NB4 (cell line): Measurements from ENCODE around the gene IL36RN.

Experiments
- DNase-seq: peaks from one replicate; pipeline ENCODE4 v3.0.0; 2010; ENCODE audit warnings: low read depth
- H3K4me3 ChIP-seq: one replicate; pipeline ENCODE4 v1.5.1; 2011; ENCODE audit warnings: mild to moderate bottlenecking, low read depth, low read length, moderate library complexity
- MYC ChIP-seq: IDR thresholded peaks from 2 replicates; pipeline ENCODE4 v1.6.1; 2011; ENCODE audit warnings: low read depth, low read length
- POLR2A ChIP-seq: IDR thresholded peaks from 2 replicates; pipeline ENCODE4 v1.6.1; 2011; ENCODE audit warnings: mild to moderate bottlenecking; ENCODE audit not compliant: insufficient read length; ENCODE audit errors: extremely low read depth
- TF ChIP-seq, protein P1 (sequence below): IDR thresholded peaks from one replicate; pipeline ENCODE4 v1.5.1; 2012; ENCODE audit warnings: low read depth, low read length
- TF ChIP-seq, protein P2 (sequence below): IDR thresholded peaks from 2 replicates; pipeline ENCODE4 v1.6.1; 2011; ENCODE audit warnings: low read depth, low read length

IL36RN gene

GRCh38 chr2:113013336-113013661 is 45.7 kb upstream of the IL36RN start:
- H3K4me3 ChIP-seq = no peak overlapping the region
- TF ChIP-seq, protein P1, sequence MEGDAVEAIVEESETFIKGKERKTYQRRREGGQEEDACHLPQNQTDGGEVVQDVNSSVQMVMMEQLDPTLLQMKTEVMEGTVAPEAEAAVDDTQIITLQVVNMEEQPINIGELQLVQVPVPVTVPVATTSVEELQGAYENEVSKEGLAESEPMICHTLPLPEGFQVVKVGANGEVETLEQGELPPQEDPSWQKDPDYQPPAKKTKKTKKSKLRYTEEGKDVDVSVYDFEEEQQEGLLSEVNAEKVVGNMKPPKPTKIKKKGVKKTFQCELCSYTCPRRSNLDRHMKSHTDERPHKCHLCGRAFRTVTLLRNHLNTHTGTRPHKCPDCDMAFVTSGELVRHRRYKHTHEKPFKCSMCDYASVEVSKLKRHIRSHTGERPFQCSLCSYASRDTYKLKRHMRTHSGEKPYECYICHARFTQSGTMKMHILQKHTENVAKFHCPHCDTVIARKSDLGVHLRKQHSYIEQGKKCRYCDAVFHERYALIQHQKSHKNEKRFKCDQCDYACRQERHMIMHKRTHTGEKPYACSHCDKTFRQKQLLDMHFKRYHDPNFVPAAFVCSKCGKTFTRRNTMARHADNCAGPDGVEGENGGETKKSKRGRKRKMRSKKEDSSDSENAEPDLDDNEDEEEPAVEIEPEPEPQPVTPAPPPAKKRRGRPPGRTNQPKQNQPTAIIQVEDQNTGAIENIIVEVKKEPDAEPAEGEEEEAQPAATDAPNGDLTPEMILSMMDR = no peak
- TF ChIP-seq, protein P2, sequence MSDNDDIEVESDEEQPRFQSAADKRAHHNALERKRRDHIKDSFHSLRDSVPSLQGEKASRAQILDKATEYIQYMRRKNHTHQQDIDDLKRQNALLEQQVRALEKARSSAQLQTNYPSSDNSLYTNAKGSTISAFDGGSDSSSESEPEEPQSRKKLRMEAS = no peak
- TF ChIP-seq MYC (no peak), POLR2A (no peak)
- no peak for DNase-seq

GRCh38 chr2:113014067-113014466 is 44.9 kb upstream of the IL36RN start:
- DNase-seq = no peak
- TF ChIP-seq POLR2A (no peak), MYC (no peak)
- TF ChIP-seq, protein P1 = no peak
- TF ChIP-seq, protein P2 = no peak
- no peak overlapping the region for H3K4me3 ChIP-seq

DNA sequence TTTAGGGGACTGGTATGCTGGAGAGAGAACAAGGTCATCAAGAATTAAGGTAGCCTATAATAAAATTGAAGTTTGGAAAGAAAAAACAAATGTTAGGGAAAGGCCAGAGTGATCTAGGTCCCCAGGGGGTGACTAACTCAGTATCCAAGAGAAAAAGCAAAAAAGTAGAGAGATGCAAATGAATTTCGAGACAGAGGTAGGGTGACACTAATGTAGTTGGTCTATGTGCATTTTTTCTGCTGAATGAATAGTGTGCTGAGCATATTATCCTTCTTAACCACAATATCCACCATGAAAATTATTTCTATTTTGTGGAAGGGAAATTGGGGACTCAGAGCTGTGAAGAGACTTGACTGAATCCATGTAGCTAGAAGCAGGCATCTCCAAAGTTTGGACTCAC is 44.0 kb upstream of the IL36RN start:
- H3K4me3 ChIP-seq = no peak overlapping the region
- no peak for DNase-seq
- TF ChIP-seq POLR2A = no peak
- no peak for TF ChIP-seq MYC

DNA sequence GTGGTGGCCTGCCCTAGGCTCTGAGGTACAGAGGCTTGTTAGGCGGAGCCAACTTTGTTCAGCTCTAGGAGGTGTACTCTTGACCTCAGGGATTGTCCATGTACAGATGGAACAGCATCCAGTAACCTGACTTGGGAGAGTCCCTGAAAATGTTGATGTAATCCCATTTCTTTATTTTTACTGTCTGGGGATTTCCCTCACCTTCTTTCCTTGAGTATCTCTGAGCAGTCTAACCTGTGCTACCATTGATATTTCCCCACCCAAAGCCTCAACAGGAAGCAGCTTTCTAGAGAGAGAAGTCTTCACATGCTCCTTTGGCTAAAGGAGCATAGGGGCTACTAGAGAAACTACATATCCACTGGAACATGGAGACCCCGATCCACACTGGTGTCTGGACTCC is 43.3 kb upstream of the IL36RN start:
- no peak for DNase-seq
- TF ChIP-seq, protein P1 = no peak
- TF ChIP-seq, protein P2 = no peak
- TF ChIP-seq POLR2A (no peak), MYC (no peak)
- H3K4me3 ChIP-seq = no peak overlapping the region

DNA sequence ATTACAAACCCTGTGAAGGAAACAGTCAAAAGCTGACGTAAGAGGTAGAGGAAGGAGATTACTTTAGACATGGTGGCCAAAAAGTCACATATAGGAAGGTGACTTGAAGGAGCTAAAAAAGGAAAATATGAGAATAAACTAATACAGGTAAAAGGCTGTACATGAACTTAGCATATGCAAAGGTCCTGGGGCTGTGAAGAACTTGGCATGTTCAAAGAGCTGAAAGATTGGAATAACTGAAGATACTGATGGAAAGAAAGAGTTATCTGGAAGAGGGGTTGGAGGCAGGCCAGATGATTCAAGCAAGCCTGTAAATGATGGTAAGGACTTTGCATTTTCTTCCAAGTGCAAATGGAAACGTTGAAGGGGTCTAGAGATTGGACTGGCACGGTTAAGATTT is 40.5 kb upstream of the IL36RN start:
- no peak overlapping the region for H3K4me3 ChIP-seq
- TF ChIP-seq, protein P1 = no peak
- TF ChIP-seq POLR2A = no peak
- no peak for TF ChIP-seq MYC
- TF ChIP-seq, protein P2 = no peak

GRCh38 chr2:113021312-113021711 is 37.7 kb upstream of the IL36RN start:
- TF ChIP-seq, protein P1 = no peak
- TF ChIP-seq POLR2A (no peak), MYC (no peak)
- TF ChIP-seq, protein P2 = no peak
- H3K4me3 ChIP-seq = no peak overlapping the region
- no peak for DNase-seq

More for the DNA sequence above, 40.5 kb upstream of the IL36RN start:
- DNase-seq = no peak
